ENCODE results near the gene USP3. TPM values are rescaled to one million over a fixed set of nuclear protein-coding genes. Genes with fewer than 3 reads are reported as not detected.

Gene USP3
- total and polyA plus RNA-seq, 2 of the 13 experiments (the other 11 are each of a cell fraction or from before 2014, with no cell fraction given): 14.3 to 61.2 TPM

- TF ChIP-seq, protein P1, sequence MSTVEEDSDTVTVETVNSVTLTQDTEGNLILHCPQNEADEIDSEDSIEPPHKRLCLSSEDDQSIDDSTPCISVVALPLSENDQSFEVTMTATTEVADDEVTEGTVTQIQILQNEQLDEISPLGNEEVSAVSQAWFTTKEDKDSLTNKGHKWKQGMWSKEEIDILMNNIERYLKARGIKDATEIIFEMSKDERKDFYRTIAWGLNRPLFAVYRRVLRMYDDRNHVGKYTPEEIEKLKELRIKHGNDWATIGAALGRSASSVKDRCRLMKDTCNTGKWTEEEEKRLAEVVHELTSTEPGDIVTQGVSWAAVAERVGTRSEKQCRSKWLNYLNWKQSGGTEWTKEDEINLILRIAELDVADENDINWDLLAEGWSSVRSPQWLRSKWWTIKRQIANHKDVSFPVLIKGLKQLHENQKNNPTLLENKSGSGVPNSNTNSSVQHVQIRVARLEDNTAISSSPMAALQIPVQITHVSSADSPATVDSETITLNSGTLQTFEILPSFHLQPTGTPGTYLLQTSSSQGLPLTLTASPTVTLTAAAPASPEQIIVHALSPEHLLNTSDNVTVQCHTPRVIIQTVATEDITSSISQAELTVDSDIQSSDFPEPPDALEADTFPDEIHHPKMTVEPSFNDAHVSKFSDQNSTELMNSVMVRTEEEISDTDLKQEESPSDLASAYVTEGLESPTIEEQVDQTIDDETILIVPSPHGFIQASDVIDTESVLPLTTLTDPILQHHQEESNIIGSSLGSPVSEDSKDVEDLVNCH (CRISPR knock-in tag; IDR thresholded peaks at IDR 0.05): no peak
- TF ChIP-seq, protein P2, sequence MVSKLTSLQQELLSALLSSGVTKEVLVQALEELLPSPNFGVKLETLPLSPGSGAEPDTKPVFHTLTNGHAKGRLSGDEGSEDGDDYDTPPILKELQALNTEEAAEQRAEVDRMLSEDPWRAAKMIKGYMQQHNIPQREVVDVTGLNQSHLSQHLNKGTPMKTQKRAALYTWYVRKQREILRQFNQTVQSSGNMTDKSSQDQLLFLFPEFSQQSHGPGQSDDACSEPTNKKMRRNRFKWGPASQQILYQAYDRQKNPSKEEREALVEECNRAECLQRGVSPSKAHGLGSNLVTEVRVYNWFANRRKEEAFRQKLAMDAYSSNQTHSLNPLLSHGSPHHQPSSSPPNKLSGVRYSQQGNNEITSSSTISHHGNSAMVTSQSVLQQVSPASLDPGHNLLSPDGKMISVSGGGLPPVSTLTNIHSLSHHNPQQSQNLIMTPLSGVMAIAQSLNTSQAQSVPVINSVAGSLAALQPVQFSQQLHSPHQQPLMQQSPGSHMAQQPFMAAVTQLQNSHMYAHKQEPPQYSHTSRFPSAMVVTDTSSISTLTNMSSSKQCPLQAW (CRISPR knock-in tag; IDR thresholded peaks at IDR 0.05): peak; percentile 72
- TF ChIP-seq MIER2 (CRISPR knock-in tag; IDR thresholded peaks at IDR 0.05) (no peak), TBP (CRISPR knock-in tag; IDR thresholded peaks at IDR 0.05) (no peak), DBP (CRISPR knock-in tag; IDR thresholded peaks at IDR 0.05; ENCODE audit: not compliant biosample characterization) (no peak), RAD21 (CRISPR knock-in tag; IDR thresholded peaks at IDR 0.05) (peak; percentile 60), GABPA (IDR thresholded peaks at IDR 0.05; ENCODE audit: low read depth, low read length) (no peak), GABPA (CRISPR knock-in tag; IDR thresholded peaks at IDR 0.05; ENCODE audit: low read depth) (no peak), YEATS2 (CRISPR knock-in tag; IDR thresholded peaks at IDR 0.05; ENCODE audit: borderline replicate concordance) (no peak), CREBL2 (CRISPR knock-in tag; IDR thresholded peaks at IDR 0.05; ENCODE audit: borderline replicate concordance) (no peak), ZNF354B (CRISPR knock-in tag; IDR thresholded peaks at IDR 0.05) (0 out of 2 replicates have a peak, but pooled peaks have one; percentile 35), ZNF10 (CRISPR knock-in tag; IDR thresholded peaks at IDR 0.05; ENCODE audit: borderline replicate concordance, low read depth) (no peak), RFXANK (CRISPR knock-in tag; IDR thresholded peaks at IDR 0.05) (no peak), REPIN1 (CRISPR knock-in tag; IDR thresholded peaks at IDR 0.05; ENCODE audit: borderline replicate concordance, low read depth) (peak; percentile 80), TAF1 (CRISPR knock-in tag; IDR thresholded peaks at IDR 0.05) (no peak), CHD4 (IDR thresholded peaks at IDR 0.05; ENCODE audit: borderline replicate concordance, low read length) (no peak), ZNF234 (CRISPR knock-in tag; conservative IDR thresholded peaks at IDR 0.05) (no peak), ZNF24 (IDR thresholded peaks at IDR 0.05) (no peak), ZNF3 (CRISPR knock-in tag; IDR thresholded peaks at IDR 0.05) (no peak)
- TF ChIP-seq, protein P3, sequence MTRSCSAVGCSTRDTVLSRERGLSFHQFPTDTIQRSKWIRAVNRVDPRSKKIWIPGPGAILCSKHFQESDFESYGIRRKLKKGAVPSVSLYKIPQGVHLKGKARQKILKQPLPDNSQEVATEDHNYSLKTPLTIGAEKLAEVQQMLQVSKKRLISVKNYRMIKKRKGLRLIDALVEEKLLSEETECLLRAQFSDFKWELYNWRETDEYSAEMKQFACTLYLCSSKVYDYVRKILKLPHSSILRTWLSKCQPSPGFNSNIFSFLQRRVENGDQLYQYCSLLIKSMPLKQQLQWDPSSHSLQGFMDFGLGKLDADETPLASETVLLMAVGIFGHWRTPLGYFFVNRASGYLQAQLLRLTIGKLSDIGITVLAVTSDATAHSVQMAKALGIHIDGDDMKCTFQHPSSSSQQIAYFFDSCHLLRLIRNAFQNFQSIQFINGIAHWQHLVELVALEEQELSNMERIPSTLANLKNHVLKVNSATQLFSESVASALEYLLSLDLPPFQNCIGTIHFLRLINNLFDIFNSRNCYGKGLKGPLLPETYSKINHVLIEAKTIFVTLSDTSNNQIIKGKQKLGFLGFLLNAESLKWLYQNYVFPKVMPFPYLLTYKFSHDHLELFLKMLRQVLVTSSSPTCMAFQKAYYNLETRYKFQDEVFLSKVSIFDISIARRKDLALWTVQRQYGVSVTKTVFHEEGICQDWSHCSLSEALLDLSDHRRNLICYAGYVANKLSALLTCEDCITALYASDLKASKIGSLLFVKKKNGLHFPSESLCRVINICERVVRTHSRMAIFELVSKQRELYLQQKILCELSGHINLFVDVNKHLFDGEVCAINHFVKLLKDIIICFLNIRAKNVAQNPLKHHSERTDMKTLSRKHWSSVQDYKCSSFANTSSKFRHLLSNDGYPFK (CRISPR knock-in tag; IDR thresholded peaks at IDR 0.05; ENCODE audit: borderline replicate concordance): no peak
These were observed 37.8 kb upstream of the USP3 start (continued) for GRCh38 chr15:63466378-63467192.

Data from HepG2 (cell line).